Measurements from ENCODE around the gene SHISA9. TPM values are rescaled to one million over a fixed set of nuclear protein-coding genes. Genes with fewer than 3 reads are reported as not detected.

The SHISA9 gene
- polyA plus RNA-seq, 1 of the 3 experiments (the other 2 are of a cell fraction): 0.02 TPM

GRCh38 chr16:13186813-13187212 is 285.4 kb downstream of the SHISA9 start:
- Histone ChIP-seq H2AFZ (ENCODE audit: low read depth) (no peak overlapping the region), H3K36me3 (replicated peaks in 1 of 2; ENCODE audit: control insufficient read depth in 1 of 2, insufficient read depth in 2 of 2, low read length in 1 of 2) (no peaks in the 10 kb centered on the region), H4K20me1 (ENCODE audit: insufficient read depth) (no peaks in the 10 kb centered on the region), H3K79me2 (ENCODE audit: insufficient read depth) (no peaks in the 10 kb centered on the region), H3K9me2 (no peaks in the 10 kb centered on the region), H3K27me3 (ENCODE audit: insufficient read depth) (no peaks in the 10 kb centered on the region), H3K4me1 (ENCODE audit: control insufficient read depth in 1 of 2, insufficient read depth in 2 of 2, low read depth in 1 of 2, low read length in 1 of 2) (no peaks in the 10 kb centered on the region), H3K9ac (no peak overlapping the region), H3F3A (replicated peaks; ENCODE audit: insufficient read depth) (no peaks in the 10 kb centered on the region), H3K4me3 (ENCODE audit: low read depth in 2 of 2, low read length in 1 of 2) (no peak overlapping the region), H3K9me3 (no peaks in the 10 kb centered on the region), H3K27ac (ENCODE audit: low read depth in 2 of 2, low read length in 1 of 2) (no peak overlapping the region), H3K4me2 (no peak overlapping the region)
- POLR2A ChIA-PET: no interaction called here
- peak; percentile 13; the same call in 1 of the 2 replicates for TF ChIP-seq RAD21 (IDR thresholded peaks at IDR 0.05; ENCODE audit: low read length)
- no peak for TF ChIP-seq TAF1 (IDR thresholded peaks at IDR 0.05; ENCODE audit: borderline replicate concordance, low read depth, low read length)
- no peak for TF ChIP-seq RFX5 (IDR thresholded peaks at IDR 0.05; ENCODE audit: low read length)
- TF ChIP-seq CHD2 (IDR thresholded peaks at IDR 0.05; ENCODE audit: low read length, partially characterized antibody): no peak
- no peak for TF ChIP-seq POLR2AphosphoS5 (IDR thresholded peaks at IDR 0.05; ENCODE audit: low read depth, low read length)
- no peak for TF ChIP-seq CTCF (IDR thresholded peaks at IDR 0.05)
- TF ChIP-seq RCOR1 (IDR thresholded peaks at IDR 0.05; ENCODE audit: low read length): no peak
- TF ChIP-seq FOXM1 (IDR thresholded peaks at IDR 0.05; ENCODE audit: low read depth): no peak
- CTCF ChIA-PET: no interaction called here
- DNase-seq: no peak
- WGBS (ENCODE audit: low lambda C conversion rate): 0% methylated on average over 5 of the region's 5 CpGs

GRCh38 chr16:13189250-13189649 is 287.9 kb downstream of the SHISA9 start:
- no peak overlapping the region for H3K27ac ChIP-seq (ENCODE audit: low read depth in 2 of 2, low read length in 1 of 2)
- H3K79me2 ChIP-seq (ENCODE audit: insufficient read depth): no peaks in the 10 kb centered on the region
- H3K4me2 ChIP-seq: no peak overlapping the region
- no peaks in the 10 kb centered on the region for H4K20me1 ChIP-seq (ENCODE audit: insufficient read depth)
- H3F3A ChIP-seq (replicated peaks; ENCODE audit: insufficient read depth): no peaks in the 10 kb centered on the region
- H3K4me3 ChIP-seq (ENCODE audit: low read depth in 2 of 2, low read length in 1 of 2): no peak overlapping the region
- no peaks in the 10 kb centered on the region for H3K9me3 ChIP-seq
- no peaks in the 10 kb centered on the region for H3K9me2 ChIP-seq
- ChIA-PET POLR2A (no interaction called here), CTCF (no interaction called here)
- no peak overlapping the region for H3K9ac ChIP-seq
- TF ChIP-seq FOSL2 (IDR thresholded peaks at IDR 0.05; ENCODE audit: borderline replicate concordance, low read depth) (no peak), ZBTB33 (IDR thresholded peaks at IDR 0.05; ENCODE audit: borderline replicate concordance, low read depth) (no peak), USF1 (IDR thresholded peaks at IDR 0.05; ENCODE audit: borderline replicate concordance, low read depth) (no peak)
- 3% methylated on average over 7 of the region's 7 CpGs for WGBS (ENCODE audit: low lambda C conversion rate)
- H3K4me1 ChIP-seq (ENCODE audit: control insufficient read depth in 1 of 2, insufficient read depth in 2 of 2, low read depth in 1 of 2, low read length in 1 of 2): no peaks in the 10 kb centered on the region
- no peak overlapping the region for H2AFZ ChIP-seq (ENCODE audit: low read depth)
- no peaks in the 10 kb centered on the region for H3K27me3 ChIP-seq (ENCODE audit: insufficient read depth)
- DNase-seq: no peak
- H3K36me3 ChIP-seq (replicated peaks in 1 of 2; ENCODE audit: control insufficient read depth in 1 of 2, insufficient read depth in 2 of 2, low read length in 1 of 2): no peaks in the 10 kb centered on the region

Measured in SK-N-SH (cell line).